Measurements from ENCODE around the gene HNRNPM.

The HNRNPM gene

GRCh38 chr19:8531470-8531869 is 86.7 kb downstream of the HNRNPM start:
- TF ChIP-seq ZFX (IDR thresholded peaks at IDR 0.05; ENCODE audit: borderline replicate concordance) (no peak), CTCF (IDR thresholded peaks at IDR 0.05) (no peak)
- no peak overlapping the region for H3K27ac ChIP-seq

- H3K27ac ChIP-seq: no peak overlapping the region
- no peak for TF ChIP-seq ZFX (IDR thresholded peaks at IDR 0.05; ENCODE audit: borderline replicate concordance)
- TF ChIP-seq CTCF (IDR thresholded peaks at IDR 0.05): no peak
These were observed 87.5 kb downstream of the HNRNPM start for GRCh38 chr19:8532225-8532624.

- H3K27ac ChIP-seq: no peak overlapping the region
- TF ChIP-seq ZFX (IDR thresholded peaks at IDR 0.05; ENCODE audit: borderline replicate concordance): no peak
- TF ChIP-seq CTCF (IDR thresholded peaks at IDR 0.05): no peak
These were observed 91.5 kb downstream of the HNRNPM start for GRCh38 chr19:8536282-8536681.

GRCh38 chr19:8537099-8537498 is 92.3 kb downstream of the HNRNPM start:
- H3K27ac ChIP-seq: no peak overlapping the region
- no peak for TF ChIP-seq CTCF (IDR thresholded peaks at IDR 0.05)
- no peak for TF ChIP-seq ZFX (IDR thresholded peaks at IDR 0.05; ENCODE audit: borderline replicate concordance)
